ENCODE data around the gene EFL1. TPM values are rescaled to one million over a fixed set of nuclear protein-coding genes. Genes with fewer than 3 reads are reported as not detected.

EFL1 gene
- total and polyA plus RNA-seq, 2 of the 4 experiments (the other 2 are of a cell fraction), result 10.1 to 24.6 TPM

DNA sequence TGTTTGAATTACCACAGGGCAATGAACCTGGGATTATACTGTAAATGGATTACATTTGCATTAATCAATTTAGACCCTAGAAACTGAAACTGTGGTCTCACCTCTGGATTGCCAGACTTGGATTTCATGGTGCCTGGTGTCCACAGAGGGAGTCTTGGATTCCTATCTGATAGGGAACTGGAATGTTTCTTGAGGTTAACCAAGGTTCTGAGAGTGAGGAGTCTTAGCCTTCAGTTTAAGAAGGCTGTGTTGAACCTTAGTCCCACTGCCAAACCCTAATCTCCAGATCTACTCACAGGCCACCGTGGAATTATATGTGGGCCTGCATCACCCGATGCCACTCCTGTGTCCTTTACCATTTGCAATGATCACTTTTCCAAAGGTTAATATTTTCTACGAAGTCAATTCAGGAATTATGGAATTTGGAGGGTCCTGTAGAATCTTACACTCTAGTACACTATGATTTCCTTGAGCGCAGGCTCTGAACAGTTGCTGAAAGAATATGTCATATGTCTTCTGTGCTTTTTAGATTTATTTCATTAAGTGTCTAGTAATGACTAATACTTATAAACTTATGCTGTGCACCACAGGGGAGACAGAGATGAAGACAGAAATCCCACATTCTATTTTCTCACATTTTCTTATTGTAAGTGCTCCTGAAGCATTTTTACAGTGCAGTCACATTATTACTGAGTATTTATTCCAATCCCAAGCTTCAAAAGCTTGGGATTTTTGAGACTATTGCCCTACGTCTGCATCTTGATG lies 87.9 kb downstream of the EFL1 start:
- Histone ChIP-seq H3K14ac (replicated peaks; ENCODE audit: low read depth, low read length) (no peak overlapping the region), H4K91ac (ENCODE audit: insufficient read depth, low read depth, low read length) (no peak overlapping the region), H3K18ac (ENCODE audit: low read depth, low read length) (no peak overlapping the region), H3K4me2 (ENCODE audit: low read depth, low read length) (no peak overlapping the region), H2BK5ac (ENCODE audit: low read depth, low read length, poor library complexity, severe bottlenecking) (no peak overlapping the region), H2BK20ac (ENCODE audit: low read depth, low read length) (no peak overlapping the region), H3K4ac (ENCODE audit: low read depth, low read length) (no peak overlapping the region), H3K79me1 (ENCODE audit: low read depth in 1 of 2, low read length in 2 of 2) (peaks cover 4 to 13% of the 10 kb centered on the region in 2 experiments; a peak in 2 of 4 replicates), H3K56ac (ENCODE audit: extremely low read depth, insufficient read depth, low read length) (no peak overlapping the region), H3K4me1 (ENCODE audit: control insufficient read depth, insufficient read depth, low read length) (peaks cover 7% of the 10 kb centered on the region), H3K4me3 (ENCODE audit: insufficient read depth, low read depth, low read length) (no peak overlapping the region), H4K20me1 (ENCODE audit: insufficient read depth, low read length) (peaks cover 4% of the 10 kb centered on the region; the same call in 1 of the 2 replicates), H4K5ac (ENCODE audit: low read depth, low read length) (no peak overlapping the region), H2AFZ (replicated peaks; ENCODE audit: low read length, poor library complexity) (no peak overlapping the region), H3K9ac (ENCODE audit: low read depth, low read length) (no peak overlapping the region), H2AK5ac (ENCODE audit: low read depth, low read length) (no peak overlapping the region), H3K23ac (ENCODE audit: low read depth, low read length) (no peak overlapping the region), H3K9me1 (ENCODE audit: insufficient read depth, low read length) (peaks cover 5% of the 10 kb centered on the region), H3K27me3 (ENCODE audit: control insufficient read depth, insufficient read depth, low read length) (no peaks in the 10 kb centered on the region), H3K36me3 (ENCODE audit: control insufficient read depth, insufficient read depth, low read length) (no peaks in the 10 kb centered on the region), H2BK15ac (ENCODE audit: low read depth, low read length) (no peak overlapping the region), H2AK9ac (replicated peaks; ENCODE audit: low read depth, low read length, poor library complexity) (no peak overlapping the region), H4K8ac (ENCODE audit: low read depth in 2 of 2, low read length in 2 of 2) (no peak overlapping the region), H2BK120ac (ENCODE audit: low read depth, low read length) (no peak overlapping the region), H3K27ac (ENCODE audit: insufficient read depth, low read length) (no peak overlapping the region), H3K9me3 (ENCODE audit: control insufficient read depth, insufficient read depth, low read length) (no peaks in the 10 kb centered on the region)
- CTCF ChIA-PET, result interaction anchor here (1.1 kb wide), 1 partner anchor 35 kb away, joined by 3 read pairs; no protein-coding TSS in a partner anchor
- TF ChIP-seq FOS (IDR thresholded peaks at IDR 0.05; ENCODE audit: low read depth, low read length) (no peak), CEBPB (IDR thresholded peaks at IDR 0.05; ENCODE audit: low read depth, low read length) (no peak), POLR2A (IDR thresholded peaks at IDR 0.05; ENCODE audit: low read depth, low read length) (no peak), CHD1 (IDR thresholded peaks at IDR 0.05; ENCODE audit: low read depth, low read length) (no peak), MXI1 (IDR thresholded peaks at IDR 0.05; ENCODE audit: borderline replicate concordance, low read depth, low read length) (no peak), RCOR1 (IDR thresholded peaks at IDR 0.05; ENCODE audit: insufficient replicate concordance, low read length) (no peak), SMC3 (IDR thresholded peaks at IDR 0.05; ENCODE audit: low read depth, low read length) (no peak), BHLHE40 (IDR thresholded peaks at IDR 0.05; ENCODE audit: low read depth, low read length) (no peak)
- TF ChIP-seq, protein P1, sequence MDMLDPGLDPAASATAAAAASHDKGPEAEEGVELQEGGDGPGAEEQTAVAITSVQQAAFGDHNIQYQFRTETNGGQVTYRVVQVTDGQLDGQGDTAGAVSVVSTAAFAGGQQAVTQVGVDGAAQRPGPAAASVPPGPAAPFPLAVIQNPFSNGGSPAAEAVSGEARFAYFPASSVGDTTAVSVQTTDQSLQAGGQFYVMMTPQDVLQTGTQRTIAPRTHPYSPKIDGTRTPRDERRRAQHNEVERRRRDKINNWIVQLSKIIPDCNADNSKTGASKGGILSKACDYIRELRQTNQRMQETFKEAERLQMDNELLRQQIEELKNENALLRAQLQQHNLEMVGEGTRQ (IDR thresholded peaks at IDR 0.05; ENCODE audit: low read depth, low read length), result no peak
- intact Hi-C loops (cut with micrococcal nuclease) (no loop called here), dilution Hi-C loops (cut with HindIII; ENCODE audit: low sequenced_read_pairs, unreplicated experiment) (no loop called here), in situ Hi-C loops (cut with MboI; ENCODE audit: low sequenced_read_pairs) (no loop called here)
- ATAC-seq (ENCODE audit: low read depth) (no peak), DNase-seq (no peak)
- POLR2A ChIA-PET (ENCODE audit: unreplicated experiment), result no interaction called here
- no TSS peak for BruUV-seq (replicated peaks)
- WGBS, 2 experiments (ENCODE audit: extremely low coverage in 2 of 2, insufficient read length in 1 of 2), result no CpG with 5 or more reads among the region's 5 CpGs
